ENCODE data around the gene CALHM5. TPM values are rescaled to one million over a fixed set of nuclear protein-coding genes. Genes with fewer than 3 reads are reported as not detected.

Gene CALHM5
- total RNA-seq, 2 experiments from 2014 or later, result not detected

GRCh38 chr6:116512111-116512559 is 696 bp downstream of the CALHM5 start:
- ATAC-seq (no peak), DNase-seq (no peak)
- Mint-ChIP-seq H3K4me3 (no peak overlapping the region), H3K4me1 (no peaks in the 10 kb centered on the region), H3K9me3 (ENCODE audit: low read depth) (peaks cover 3% of the 10 kb centered on the region), H3K27ac (no peak overlapping the region), H3K36me3 (ENCODE audit: low read depth) (no peaks in the 10 kb centered on the region), H3K27me3 (no peaks in the 10 kb centered on the region)
- intact Hi-C loops (cut with DNase I, micrococcal nuclease), result no loop called here
- POLR2A ChIA-PET, result no interaction called here
- CTCF ChIA-PET, result interaction anchor here (0.6 to 2.1 kb wide), 4 partner anchors 21 to 302 kb away, joined by 3 to 9 read pairs (median 4); no protein-coding TSS in a partner anchor

GRCh38 chr6:116512734-116513133 is 1.3 kb downstream of the CALHM5 start:
- Mint-ChIP-seq H3K4me1 (no peaks in the 10 kb centered on the region), H3K27ac (no peak overlapping the region), H3K9me3 (ENCODE audit: low read depth) (peaks cover 3% of the 10 kb centered on the region), H3K27me3 (no peaks in the 10 kb centered on the region), H3K4me3 (no peak overlapping the region), H3K36me3 (ENCODE audit: low read depth) (no peaks in the 10 kb centered on the region)
- intact Hi-C loops (cut with DNase I, micrococcal nuclease), result no loop called here
- DNase-seq, result no peak
- ChIA-PET CTCF (interaction anchor here (0.6 to 2.1 kb wide), 5 partner anchors 10 to 302 kb away, joined by 3 to 9 read pairs (median 4); no protein-coding TSS in a partner anchor), POLR2A (no interaction called here)
- ATAC-seq, result no peak

GRCh38 chr6:116513224-116513875 is 1.9 kb downstream of the CALHM5 start:
- Mint-ChIP-seq H3K36me3 (ENCODE audit: low read depth) (no peaks in the 10 kb centered on the region), H3K4me3 (no peak overlapping the region), H3K9me3 (ENCODE audit: low read depth) (peaks cover 3% of the 10 kb centered on the region), H3K4me1 (no peaks in the 10 kb centered on the region), H3K27me3 (peaks cover 3% of the 10 kb centered on the region), H3K27ac (no peak overlapping the region)
- CTCF ChIA-PET, result interaction anchor here (1.3 to 2.1 kb wide), 5 partner anchors 9 to 225 kb away, joined by 4 to 9 read pairs (median 4); no protein-coding TSS in a partner anchor
- intact Hi-C loops (cut with DNase I, micrococcal nuclease), result no loop called here
- no peak for DNase-seq
- POLR2A ChIA-PET, result no interaction called here
- no peak for ATAC-seq

GRCh38 chr6:116514111-116514510 is 2.7 kb downstream of the CALHM5 start:
- H3K36me3 Mint-ChIP-seq (ENCODE audit: low read depth), result no peaks in the 10 kb centered on the region
- DNase-seq, result no peak
- peaks cover 3% of the 10 kb centered on the region for H3K27me3 Mint-ChIP-seq
- intact Hi-C loops (cut with DNase I, micrococcal nuclease), result no loop called here
- peaks cover 3% of the 10 kb centered on the region for H3K9me3 Mint-ChIP-seq (ENCODE audit: low read depth)
- ChIA-PET POLR2A (no interaction called here), CTCF (interaction anchor here (1.0 to 2.1 kb wide), 6 partner anchors 8 to 226 kb away, joined by 3 to 9 read pairs (median 4); no protein-coding TSS in a partner anchor)
- no peak for ATAC-seq
- no peaks in the 10 kb centered on the region for H3K4me1 Mint-ChIP-seq
- no peak overlapping the region for H3K27ac Mint-ChIP-seq
- H3K4me3 Mint-ChIP-seq, result no peak overlapping the region

- ATAC-seq (no peak), DNase-seq (no peak)
- ChIA-PET POLR2A (no interaction called here), CTCF (interaction anchor here (0.8 to 1.7 kb wide), 4 partner anchors 18 to 227 kb away, joined by 3 to 5 read pairs (median 4); no protein-coding TSS in a partner anchor)
- Mint-ChIP-seq H3K27me3 (peaks cover 3% of the 10 kb centered on the region), H3K36me3 (ENCODE audit: low read depth) (no peaks in the 10 kb centered on the region), H3K4me3 (no peak overlapping the region), H3K4me1 (no peaks in the 10 kb centered on the region), H3K27ac (no peak overlapping the region), H3K9me3 (ENCODE audit: low read depth) (no peaks in the 10 kb centered on the region)
- intact Hi-C loops (cut with DNase I, micrococcal nuclease), result no loop called here
Observed at GRCh38 chr6:116515141-116515540, 3.7 kb downstream of the CALHM5 start.

GRCh38 chr6:116518621-116519368 is 7.4 kb downstream of the CALHM5 start:
- Mint-ChIP-seq H3K36me3 (ENCODE audit: low read depth) (no peaks in the 10 kb centered on the region), H3K4me3 (no peak overlapping the region), H3K27me3 (peaks cover 3% of the 10 kb centered on the region), H3K4me1 (no peaks in the 10 kb centered on the region), H3K27ac (no peak overlapping the region), H3K9me3 (ENCODE audit: low read depth) (no peaks in the 10 kb centered on the region)
- ATAC-seq, result no peak
- POLR2A ChIA-PET, result no interaction called here
- CTCF ChIA-PET, result interaction anchor here (0.5 to 1.1 kb wide), 2 partner anchors 42 to 231 kb away, joined by 3 read pairs; no protein-coding TSS in a partner anchor
- intact Hi-C loops (cut with DNase I, micrococcal nuclease), result no loop called here
- no peak for DNase-seq

- POLR2A ChIA-PET, result interaction anchor here (0.7 kb wide), 1 partner anchor 410 kb away, joined by 4 read pairs; no protein-coding TSS in a partner anchor
- H3K9me3 Mint-ChIP-seq (ENCODE audit: low read depth), result no peaks in the 10 kb centered on the region
- H3K36me3 Mint-ChIP-seq (ENCODE audit: low read depth), result no peaks in the 10 kb centered on the region
- CTCF ChIA-PET, result interaction anchor here (1.1 to 1.5 kb wide), 3 partner anchors 9 to 235 kb away, joined by 3 to 4 read pairs (median 4); no protein-coding TSS in a partner anchor
- H3K27ac Mint-ChIP-seq, result no peak overlapping the region
- peaks cover 6% of the 10 kb centered on the region for H3K27me3 Mint-ChIP-seq
- ATAC-seq (no peak), DNase-seq (no peak)
- H3K4me1 Mint-ChIP-seq, result no peaks in the 10 kb centered on the region
- H3K4me3 Mint-ChIP-seq, result no peak overlapping the region
- intact Hi-C loops (cut with DNase I, micrococcal nuclease), result no loop called here
Observed at GRCh38 chr6:116522896-116523295, 11.5 kb downstream of the CALHM5 start.

GRCh38 chr6:116524236-116524635 is 12.8 kb downstream of the CALHM5 start:
- no peaks in the 10 kb centered on the region for H3K4me1 Mint-ChIP-seq
- no peak overlapping the region for H3K27ac Mint-ChIP-seq
- intact Hi-C loops (cut with DNase I, micrococcal nuclease), result no loop called here
- H3K27me3 Mint-ChIP-seq, result peaks cover 3% of the 10 kb centered on the region
- ChIA-PET CTCF (interaction anchor here (1.2 to 1.4 kb wide), 2 partner anchors 8 to 11 kb away, joined by 3 read pairs; no protein-coding TSS in a partner anchor), POLR2A (interaction anchor here (0.5 kb wide), 1 partner anchor 229 kb away, joined by 4 read pairs; no protein-coding TSS in a partner anchor)
- DNase-seq, result no peak
- no peaks in the 10 kb centered on the region for H3K36me3 Mint-ChIP-seq (ENCODE audit: low read depth)
- ATAC-seq, result no peak
- no peak overlapping the region for H3K4me3 Mint-ChIP-seq
- H3K9me3 Mint-ChIP-seq (ENCODE audit: low read depth), result no peaks in the 10 kb centered on the region

- ChIA-PET CTCF (no interaction called here), POLR2A (no interaction called here)
- no peaks in the 10 kb centered on the region for H3K4me1 Mint-ChIP-seq
- intact Hi-C loops (cut with DNase I, micrococcal nuclease), result no loop called here
- H3K4me3 Mint-ChIP-seq, result no peak overlapping the region
- H3K27ac Mint-ChIP-seq, result no peak overlapping the region
- no peaks in the 10 kb centered on the region for H3K36me3 Mint-ChIP-seq (ENCODE audit: low read depth)
- H3K27me3 Mint-ChIP-seq, result peaks cover 10% of the 10 kb centered on the region
- no peak for ATAC-seq
- H3K9me3 Mint-ChIP-seq (ENCODE audit: low read depth), result no peaks in the 10 kb centered on the region
- DNase-seq, result no peak
Observed at GRCh38 chr6:116528133-116528532, 16.7 kb downstream of the CALHM5 start.

- no peak overlapping the region for H3K4me3 Mint-ChIP-seq
- no peaks in the 10 kb centered on the region for H3K9me3 Mint-ChIP-seq (ENCODE audit: low read depth)
- ChIA-PET POLR2A (no interaction called here), CTCF (interaction anchor here (0.7 to 1.4 kb wide), 2 partner anchors 241 to 260 kb away, joined by 3 to 6 read pairs; no protein-coding TSS in a partner anchor)
- no peaks in the 10 kb centered on the region for H3K4me1 Mint-ChIP-seq
- no peak for ATAC-seq
- intact Hi-C loops (cut with DNase I, micrococcal nuclease), result no loop called here
- H3K27ac Mint-ChIP-seq, result no peak overlapping the region
- no peaks in the 10 kb centered on the region for H3K36me3 Mint-ChIP-seq (ENCODE audit: low read depth)
- peaks cover 12% of the 10 kb centered on the region for H3K27me3 Mint-ChIP-seq
- no peak for DNase-seq
Observed at GRCh38 chr6:116528780-116529179, 17.3 kb downstream of the CALHM5 start.

GRCh38 chr6:116529466-116530290 is 18.2 kb downstream of the CALHM5 start:
- ChIA-PET CTCF (interaction anchor here (0.8 to 1.4 kb wide), 2 partner anchors 35 to 241 kb away, joined by 3 to 6 read pairs; no protein-coding TSS in a partner anchor), POLR2A (interaction anchor here (1.2 kb wide), 1 partner anchor 250 kb away, joined by 3 read pairs; the partner anchor contains the start of gene TSPYL1)
- Mint-ChIP-seq H3K36me3 (ENCODE audit: low read depth) (no peaks in the 10 kb centered on the region), H3K27ac (no peak overlapping the region), H3K27me3 (peaks cover 12% of the 10 kb centered on the region), H3K4me1 (no peaks in the 10 kb centered on the region), H3K4me3 (no peak overlapping the region), H3K9me3 (ENCODE audit: low read depth) (no peaks in the 10 kb centered on the region)
- DNase-seq (no peak), ATAC-seq (no peak)
- intact Hi-C loops (cut with DNase I, micrococcal nuclease), result loop anchor here in 1 of 2 experiments (5.0 kb wide), 1 partner anchor 262 kb away; no protein-coding TSS in a partner anchor
